ENCODE measurements around the gene APP. TPM values are rescaled to one million over a fixed set of nuclear protein-coding genes. Genes with fewer than 3 reads are reported as not detected.

The APP gene
- total RNA-seq, 4 donors from 2014 or later: 471 to 1,291 (median 672) TPM

DNA sequence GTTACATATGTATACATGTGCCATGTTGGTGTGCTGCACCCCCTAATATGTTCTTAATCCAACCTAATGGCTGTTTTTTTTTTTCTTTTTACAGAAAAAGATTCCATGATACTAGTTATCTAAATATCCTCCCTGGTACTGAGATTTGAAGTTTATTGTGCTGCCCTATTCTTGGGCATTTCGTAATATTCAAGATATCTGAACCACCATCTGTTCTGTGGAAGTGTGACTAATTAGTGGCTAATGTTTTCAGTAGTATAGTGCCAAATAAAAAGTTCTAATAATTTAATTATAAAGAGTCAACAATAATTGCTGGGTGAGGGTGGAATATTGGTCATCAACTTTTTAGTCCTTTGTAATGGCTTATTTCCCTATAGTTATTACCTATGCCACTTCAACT is 218.3 kb downstream of the APP start:
- DNase-seq: no peak
- Histone ChIP-seq H3K36me3 (peaks cover 0 to 19% (median 3%) of the 10 kb centered on the region in 4 donors), H3K4me3 (no peak overlapping the region), H3K27ac (no peak overlapping the region), H3K9me3 (no peaks in the 10 kb centered on the region), H3K27me3 (no peaks in the 10 kb centered on the region), H3K4me1 (peaks cover 0 to 15% (median 10%) of the 10 kb centered on the region in 4 donors)
- WGBS, 2 donors (ENCODE audit: low coverage in 1 of 2): 85% methylated on average over 1 of the region's 1 CpG; no CpG with 5 or more reads in 1 of the 2 donors
- intact Hi-C loops (cut with DNase I; ENCODE audit: low total_unique reads): no loop called here
- TF ChIP-seq, protein P1, sequence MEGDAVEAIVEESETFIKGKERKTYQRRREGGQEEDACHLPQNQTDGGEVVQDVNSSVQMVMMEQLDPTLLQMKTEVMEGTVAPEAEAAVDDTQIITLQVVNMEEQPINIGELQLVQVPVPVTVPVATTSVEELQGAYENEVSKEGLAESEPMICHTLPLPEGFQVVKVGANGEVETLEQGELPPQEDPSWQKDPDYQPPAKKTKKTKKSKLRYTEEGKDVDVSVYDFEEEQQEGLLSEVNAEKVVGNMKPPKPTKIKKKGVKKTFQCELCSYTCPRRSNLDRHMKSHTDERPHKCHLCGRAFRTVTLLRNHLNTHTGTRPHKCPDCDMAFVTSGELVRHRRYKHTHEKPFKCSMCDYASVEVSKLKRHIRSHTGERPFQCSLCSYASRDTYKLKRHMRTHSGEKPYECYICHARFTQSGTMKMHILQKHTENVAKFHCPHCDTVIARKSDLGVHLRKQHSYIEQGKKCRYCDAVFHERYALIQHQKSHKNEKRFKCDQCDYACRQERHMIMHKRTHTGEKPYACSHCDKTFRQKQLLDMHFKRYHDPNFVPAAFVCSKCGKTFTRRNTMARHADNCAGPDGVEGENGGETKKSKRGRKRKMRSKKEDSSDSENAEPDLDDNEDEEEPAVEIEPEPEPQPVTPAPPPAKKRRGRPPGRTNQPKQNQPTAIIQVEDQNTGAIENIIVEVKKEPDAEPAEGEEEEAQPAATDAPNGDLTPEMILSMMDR (IDR thresholded peaks at IDR 0.05): no peak
- no peak for TF ChIP-seq POLR2A (IDR thresholded peaks at IDR 0.05)
- no peak for TF ChIP-seq POLR2AphosphoS5 (IDR thresholded peaks at IDR 0.05)
- TF ChIP-seq EP300 (IDR thresholded peaks at IDR 0.05; ENCODE audit: low read depth): no peak
- in situ Hi-C loops (cut with MboI; ENCODE audit: low pct_ligation_motif_present in 1 of 4, low pct_unique_long_range_greater_than_20kb in 1 of 4, low sequenced_read_pairs in 3 of 4): no loop called here

DNA sequence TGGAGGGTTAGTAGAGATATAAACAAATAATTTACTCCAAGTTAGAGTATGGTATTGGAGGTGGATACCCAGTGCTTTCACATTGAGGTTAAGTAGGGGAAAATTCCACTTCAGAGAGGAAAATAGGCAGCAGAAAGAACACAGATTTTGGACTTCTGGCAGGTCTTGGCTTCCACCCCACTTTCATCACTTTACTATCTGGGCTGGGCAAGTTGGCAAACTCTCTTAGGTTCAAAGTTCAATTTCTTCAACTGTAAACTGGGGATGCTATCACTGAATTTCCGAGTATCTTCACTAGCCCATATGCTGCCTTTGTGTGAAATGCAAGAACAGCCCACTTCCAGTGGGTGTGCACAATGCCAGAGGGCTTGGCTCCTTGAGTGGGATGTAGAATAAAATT is 220.9 kb downstream of the APP start:
- H3K9me3 ChIP-seq: no peaks in the 10 kb centered on the region
- peaks cover 0 to 18% (median 2%) of the 10 kb centered on the region in 4 donors for H3K36me3 ChIP-seq
- H3K4me1 ChIP-seq: peaks cover 0 to 15% (median 10%) of the 10 kb centered on the region in 4 donors
- intact Hi-C loops (cut with DNase I; ENCODE audit: low total_unique reads): no loop called here
- H3K4me3 ChIP-seq: no peak overlapping the region
- peak overlapping the region; percentile 21 to 66 (median 56) for H3K27ac ChIP-seq
- no peak for TF ChIP-seq POLR2A (IDR thresholded peaks at IDR 0.05)
- TF ChIP-seq EP300 (IDR thresholded peaks at IDR 0.05; ENCODE audit: low read depth): no peak
- no peak for TF ChIP-seq POLR2AphosphoS5 (IDR thresholded peaks at IDR 0.05)
- TF ChIP-seq, protein P1 (IDR thresholded peaks at IDR 0.05): no peak
- in situ Hi-C loops (cut with MboI; ENCODE audit: low pct_ligation_motif_present in 1 of 4, low pct_unique_long_range_greater_than_20kb in 1 of 4, low sequenced_read_pairs in 3 of 4): no loop called here
- DNase-seq: peak; percentile 45
- H3K27me3 ChIP-seq: no peaks in the 10 kb centered on the region
- 0% methylated on average over 1 of the region's 1 CpG; no CpG with 5 or more reads in 1 of the 2 donors for WGBS, 2 donors (ENCODE audit: low coverage in 1 of 2)

DNA sequence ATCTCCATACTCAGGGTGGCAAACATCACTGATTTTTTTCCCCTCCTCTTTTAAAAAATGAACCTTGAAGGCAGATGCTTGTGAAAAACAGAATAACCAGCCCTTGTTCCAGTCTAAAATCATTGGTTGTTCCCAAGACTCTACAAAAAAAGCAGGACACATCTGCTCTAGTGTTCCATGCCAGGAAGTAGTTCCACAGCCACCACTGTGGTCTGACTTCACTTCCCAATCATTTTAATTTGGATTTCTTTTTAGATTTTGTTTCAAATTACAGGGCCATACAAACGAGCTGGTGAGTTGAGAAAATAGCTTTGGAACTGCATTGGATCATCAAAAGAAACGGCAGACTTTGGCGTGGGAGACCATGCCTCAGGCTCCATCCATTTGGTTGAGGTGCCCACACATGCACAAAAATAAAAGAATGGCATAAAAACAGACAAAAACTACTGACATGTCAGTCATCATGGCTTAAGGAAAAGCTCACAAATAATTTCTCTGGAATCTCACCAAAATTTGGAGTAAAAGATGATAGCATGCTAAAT is 225.8 kb downstream of the APP start:
- in situ Hi-C loops (cut with MboI; ENCODE audit: low pct_ligation_motif_present in 1 of 4, low pct_unique_long_range_greater_than_20kb in 1 of 4, low sequenced_read_pairs in 3 of 4) (no loop called here), intact Hi-C loops (cut with DNase I; ENCODE audit: low total_unique reads) (no loop called here)
- Histone ChIP-seq H3K27ac (no peak overlapping the region), H3K27me3 (no peaks in the 10 kb centered on the region), H3K36me3 (peaks cover 0 to 5% (median 2%) of the 10 kb centered on the region in 4 donors), H3K9me3 (no peaks in the 10 kb centered on the region), H3K4me3 (no peak overlapping the region), H3K4me1 (peaks cover 0 to 8% (median 7%) of the 10 kb centered on the region in 4 donors)
- TF ChIP-seq POLR2AphosphoS5 (IDR thresholded peaks at IDR 0.05): no peak
- WGBS, 2 donors (ENCODE audit: low coverage in 1 of 2): 70 to 73% methylated on average over 3 of the region's 3 CpGs
- no peak for DNase-seq

DNA sequence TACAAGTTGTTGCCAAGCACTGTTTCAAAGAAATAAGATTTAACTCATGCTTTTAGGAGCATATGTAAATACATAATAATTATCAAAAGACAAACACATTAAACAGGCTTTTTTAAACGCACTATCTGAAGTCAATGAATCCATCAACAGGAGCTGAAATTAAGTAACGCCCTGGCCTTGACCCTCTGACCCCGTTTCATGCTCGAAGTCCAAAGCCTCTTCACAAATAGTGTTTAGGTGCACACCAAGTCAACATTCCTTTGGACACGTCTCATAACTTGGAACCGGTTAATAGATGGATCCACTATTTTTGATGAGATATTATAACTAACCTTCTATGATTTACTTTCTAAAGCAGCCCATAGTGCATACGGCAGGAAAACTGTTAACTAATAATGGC is 226.5 kb downstream of the APP start:
- Histone ChIP-seq H3K4me3 (no peak overlapping the region), H3K27ac (no peak overlapping the region), H3K4me1 (peaks cover 1 to 5% (median 3%) of the 10 kb centered on the region in 4 donors), H3K27me3 (no peaks in the 10 kb centered on the region), H3K36me3 (peaks cover 0 to 5% (median 2%) of the 10 kb centered on the region in 4 donors), H3K9me3 (no peaks in the 10 kb centered on the region)
- WGBS, 2 donors (ENCODE audit: low coverage in 1 of 2): 71 to 80% methylated on average over 7 of the region's 7 CpGs
- no peak for DNase-seq
- intact Hi-C loops (cut with DNase I; ENCODE audit: low total_unique reads) (no loop called here), in situ Hi-C loops (cut with MboI; ENCODE audit: low pct_ligation_motif_present in 1 of 4, low pct_unique_long_range_greater_than_20kb in 1 of 4, low sequenced_read_pairs in 3 of 4) (no loop called here)
- TF ChIP-seq EP300 (IDR thresholded peaks at IDR 0.05; ENCODE audit: low read depth) (no peak), POLR2AphosphoS5 (IDR thresholded peaks at IDR 0.05) (no peak), POLR2A (IDR thresholded peaks at IDR 0.05) (no peak)
- TF ChIP-seq, protein P1 (IDR thresholded peaks at IDR 0.05): no peak

DNA sequence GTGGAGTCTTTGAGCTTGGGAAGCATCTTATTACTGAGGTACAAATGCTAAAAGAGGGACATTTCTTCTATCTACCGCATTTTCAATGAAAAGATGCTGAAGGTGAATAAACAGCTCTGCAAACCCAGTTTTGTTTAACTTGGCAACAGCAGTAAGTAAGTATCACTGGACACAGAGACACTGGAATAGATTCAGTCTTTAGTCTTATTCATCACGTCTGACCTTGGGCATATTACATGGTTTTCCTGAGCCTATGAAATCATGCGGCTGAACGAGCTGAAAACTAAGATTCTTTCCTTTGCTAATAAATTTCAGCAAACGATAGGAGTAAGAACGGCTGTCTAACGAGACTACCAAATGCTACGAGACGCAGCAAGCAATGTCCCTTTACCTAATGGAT is 228.4 kb downstream of the APP start:
- peaks cover 0 to 5% (median 2%) of the 10 kb centered on the region in 4 donors for H3K36me3 ChIP-seq
- H3K27ac ChIP-seq: no peak overlapping the region
- no peak for TF ChIP-seq EP300 (IDR thresholded peaks at IDR 0.05; ENCODE audit: low read depth)
- TF ChIP-seq, protein P1 (IDR thresholded peaks at IDR 0.05): no peak
- TF ChIP-seq POLR2AphosphoS5 (IDR thresholded peaks at IDR 0.05): no peak
- TF ChIP-seq POLR2A (IDR thresholded peaks at IDR 0.05): no peak
- WGBS, 2 donors (ENCODE audit: low coverage in 1 of 2): 74 to 82% methylated on average over 7 to 9 of the region's 9 CpGs
- H3K27me3 ChIP-seq: no peaks in the 10 kb centered on the region
- intact Hi-C loops (cut with DNase I; ENCODE audit: low total_unique reads) (no loop called here), in situ Hi-C loops (cut with MboI; ENCODE audit: low pct_ligation_motif_present in 1 of 4, low pct_unique_long_range_greater_than_20kb in 1 of 4, low sequenced_read_pairs in 3 of 4) (no loop called here)
- no peak overlapping the region for H3K4me3 ChIP-seq
- peaks cover 0 to 15% (median 5%) of the 10 kb centered on the region in 4 donors for H3K4me1 ChIP-seq
- no peak for DNase-seq
- no peaks in the 10 kb centered on the region for H3K9me3 ChIP-seq
